ENCODE results near the gene KBTBD12.

- no peak for TF ChIP-seq CTCF (IDR thresholded peaks at IDR 0.05; ENCODE audit: poor library complexity)
- TF ChIP-seq EZH2phosphoT487 (IDR thresholded peaks at IDR 0.05; ENCODE audit: low read depth, severe bottlenecking, unreplicated experiment): no peak
These were observed 27.7 kb upstream of the KBTBD12 start for GRCh38 chr3:127887321-127887720.
